Measurements from ENCODE around the gene NLRP3.

DNA sequence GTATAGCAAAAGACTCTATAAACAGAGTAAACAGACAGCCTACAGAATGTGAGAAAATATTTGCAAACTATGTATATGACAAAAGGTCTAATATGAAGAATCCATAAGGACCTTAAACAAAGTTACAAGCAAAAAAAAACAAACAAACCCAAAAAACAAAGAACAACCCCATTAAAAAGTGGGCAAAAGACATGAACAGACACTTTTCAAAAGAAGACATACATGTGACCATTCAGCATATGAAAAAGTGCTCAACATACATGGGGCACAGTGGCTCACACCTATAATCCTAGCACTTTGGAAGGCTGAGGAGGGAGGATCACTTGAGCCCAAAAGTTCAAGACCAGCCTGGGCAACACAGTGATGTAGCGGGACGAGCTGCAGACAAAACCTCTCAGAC, 59.8 kb downstream of the NLRP3 start:
- TF ChIP-seq, protein P1, sequence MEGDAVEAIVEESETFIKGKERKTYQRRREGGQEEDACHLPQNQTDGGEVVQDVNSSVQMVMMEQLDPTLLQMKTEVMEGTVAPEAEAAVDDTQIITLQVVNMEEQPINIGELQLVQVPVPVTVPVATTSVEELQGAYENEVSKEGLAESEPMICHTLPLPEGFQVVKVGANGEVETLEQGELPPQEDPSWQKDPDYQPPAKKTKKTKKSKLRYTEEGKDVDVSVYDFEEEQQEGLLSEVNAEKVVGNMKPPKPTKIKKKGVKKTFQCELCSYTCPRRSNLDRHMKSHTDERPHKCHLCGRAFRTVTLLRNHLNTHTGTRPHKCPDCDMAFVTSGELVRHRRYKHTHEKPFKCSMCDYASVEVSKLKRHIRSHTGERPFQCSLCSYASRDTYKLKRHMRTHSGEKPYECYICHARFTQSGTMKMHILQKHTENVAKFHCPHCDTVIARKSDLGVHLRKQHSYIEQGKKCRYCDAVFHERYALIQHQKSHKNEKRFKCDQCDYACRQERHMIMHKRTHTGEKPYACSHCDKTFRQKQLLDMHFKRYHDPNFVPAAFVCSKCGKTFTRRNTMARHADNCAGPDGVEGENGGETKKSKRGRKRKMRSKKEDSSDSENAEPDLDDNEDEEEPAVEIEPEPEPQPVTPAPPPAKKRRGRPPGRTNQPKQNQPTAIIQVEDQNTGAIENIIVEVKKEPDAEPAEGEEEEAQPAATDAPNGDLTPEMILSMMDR (IDR thresholded peaks at IDR 0.05; ENCODE audit: insufficient read depth, low read depth, low read length) = no peak
- TF ChIP-seq EZH2 (IDR thresholded peaks at IDR 0.05; ENCODE audit: insufficient read depth, low read length) = no peak
